Measurements from ENCODE around the gene KCNMB1. TPM values are rescaled to one million over a fixed set of nuclear protein-coding genes. Genes with fewer than 3 reads are reported as not detected.

The KCNMB1 gene
- total RNA-seq, 2 experiments from 2014 or later: 0.05 TPM; not detected in 1

- peaks cover 9% of the 10 kb centered on the region for H3K27me3 Mint-ChIP-seq (ENCODE audit: low read depth)
- intact Hi-C loops (cut with micrococcal nuclease): no loop called here
- CTCF ChIA-PET: interaction anchor here (1.0 to 1.8 kb wide), 3 partner anchors 14 to 130 kb away, joined by 3 to 7 read pairs (median 4); no protein-coding TSS in a partner anchor
- no peaks in the 10 kb centered on the region for H3K9me3 Mint-ChIP-seq
- H3K27ac Mint-ChIP-seq: no peak overlapping the region
- no peak for DNase-seq
- no peaks in the 10 kb centered on the region for H3K4me1 Mint-ChIP-seq (ENCODE audit: low read depth)
- no peak overlapping the region for H3K4me3 Mint-ChIP-seq
- no peaks in the 10 kb centered on the region for H3K36me3 Mint-ChIP-seq (ENCODE audit: low read depth)
Observed at GRCh38 chr5:170353011-170353761, 36.0 kb downstream of the KCNMB1 start.

DNA sequence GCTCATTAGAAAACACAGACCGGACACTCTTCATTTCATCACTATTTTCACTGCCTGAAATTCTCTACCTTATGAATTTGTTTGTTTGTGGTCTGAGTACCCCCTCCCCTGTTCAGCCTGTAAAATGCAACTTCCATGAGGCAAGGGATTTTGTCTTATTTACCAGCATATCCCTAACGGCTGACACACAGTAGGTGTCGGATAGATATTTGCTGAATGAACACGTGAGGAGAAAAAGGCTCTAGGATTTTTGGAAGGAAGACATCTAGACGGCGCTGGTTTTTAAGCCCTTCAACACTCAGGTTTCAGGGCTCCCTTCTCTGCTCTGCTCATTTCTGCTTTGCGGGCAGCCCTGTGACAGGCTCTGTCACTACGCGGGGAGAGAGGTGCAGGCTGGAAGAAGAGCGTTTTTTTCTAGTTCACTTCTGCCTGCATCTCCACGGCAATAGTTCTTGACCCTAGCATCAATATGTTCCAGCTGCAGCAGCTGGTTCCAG, 41.0 kb downstream of the KCNMB1 start:
- DNase-seq: no peak
- Mint-ChIP-seq H3K4me1 (ENCODE audit: low read depth) (no peaks in the 10 kb centered on the region), H3K27ac (no peak overlapping the region), H3K9me3 (no peaks in the 10 kb centered on the region), H3K36me3 (ENCODE audit: low read depth) (no peaks in the 10 kb centered on the region), H3K4me3 (no peak overlapping the region), H3K27me3 (ENCODE audit: low read depth) (peaks cover 7% of the 10 kb centered on the region)
- CTCF ChIA-PET: interaction anchor here (0.7 to 2.6 kb wide), 6 partner anchors 9 to 247 kb away, joined by 3 to 18 read pairs (median 4); no protein-coding TSS in a partner anchor
- intact Hi-C loops (cut with micrococcal nuclease): no loop called here

DNA sequence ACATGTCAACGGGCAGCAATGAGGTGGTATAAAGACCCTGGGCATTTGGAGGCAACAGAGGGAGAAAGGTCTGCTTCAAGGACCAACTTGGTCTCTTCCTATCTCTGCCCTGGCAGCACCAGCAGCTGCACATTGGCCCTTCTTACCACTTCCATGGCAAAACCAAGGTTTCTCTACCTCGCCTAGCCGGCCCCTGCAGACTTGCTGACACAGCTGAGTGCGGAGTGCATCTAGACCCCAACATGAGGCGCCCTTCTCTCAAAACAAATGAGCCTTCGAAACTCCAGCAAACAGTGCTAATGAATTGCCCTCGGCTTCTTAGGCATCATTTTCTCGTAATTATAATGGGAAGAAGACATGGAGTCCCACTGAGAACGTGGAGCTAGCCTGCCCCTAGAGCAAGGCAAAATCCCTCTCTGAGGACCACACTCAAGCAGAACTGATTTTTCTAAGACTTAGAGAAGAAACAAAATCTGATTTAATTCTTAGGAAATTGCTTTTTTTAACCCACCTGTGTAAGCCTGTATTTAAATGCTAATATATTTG, 42.1 kb downstream of the KCNMB1 start:
- Mint-ChIP-seq H3K36me3 (ENCODE audit: low read depth) (no peaks in the 10 kb centered on the region), H3K4me1 (ENCODE audit: low read depth) (no peaks in the 10 kb centered on the region), H3K27me3 (ENCODE audit: low read depth) (peaks cover 5% of the 10 kb centered on the region), H3K27ac (no peak overlapping the region), H3K9me3 (no peaks in the 10 kb centered on the region), H3K4me3 (no peak overlapping the region)
- DNase-seq: no peak
- CTCF ChIA-PET: interaction anchor here (0.7 to 3.2 kb wide), 6 partner anchors 8 to 126 kb away, joined by 4 to 18 read pairs (median 6); no protein-coding TSS in a partner anchor
- intact Hi-C loops (cut with micrococcal nuclease): no loop called here

DNA sequence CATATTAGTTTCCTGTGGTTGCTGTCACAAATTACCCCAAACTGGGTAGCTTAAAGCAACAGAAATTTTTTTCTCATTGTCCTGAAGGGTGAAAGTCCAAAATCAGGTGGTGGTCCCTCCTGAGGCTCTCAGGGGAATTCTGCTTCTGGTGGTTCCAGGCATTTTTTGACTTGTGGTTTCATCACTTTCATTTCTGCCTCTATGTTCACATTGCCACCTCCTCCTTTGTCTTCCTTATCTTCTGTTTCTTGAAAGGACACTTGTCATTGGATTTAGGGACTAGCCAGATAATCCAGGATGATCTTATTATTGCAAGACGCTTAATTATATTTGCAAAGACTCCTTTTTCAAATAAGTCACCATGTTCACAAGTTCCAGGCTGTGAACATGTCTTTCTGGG, 43.2 kb downstream of the KCNMB1 start:
- no peak overlapping the region for H3K4me3 Mint-ChIP-seq
- H3K27me3 Mint-ChIP-seq (ENCODE audit: low read depth): peaks cover 2% of the 10 kb centered on the region
- no peaks in the 10 kb centered on the region for H3K36me3 Mint-ChIP-seq (ENCODE audit: low read depth)
- no peak overlapping the region for H3K27ac Mint-ChIP-seq
- no peak for DNase-seq
- CTCF ChIA-PET: interaction anchor here (3.2 kb wide), 1 partner anchor 120 kb away, joined by 10 read pairs; no protein-coding TSS in a partner anchor
- intact Hi-C loops (cut with micrococcal nuclease): no loop called here
- no peaks in the 10 kb centered on the region for H3K9me3 Mint-ChIP-seq
- H3K4me1 Mint-ChIP-seq (ENCODE audit: low read depth): no peaks in the 10 kb centered on the region

DNA sequence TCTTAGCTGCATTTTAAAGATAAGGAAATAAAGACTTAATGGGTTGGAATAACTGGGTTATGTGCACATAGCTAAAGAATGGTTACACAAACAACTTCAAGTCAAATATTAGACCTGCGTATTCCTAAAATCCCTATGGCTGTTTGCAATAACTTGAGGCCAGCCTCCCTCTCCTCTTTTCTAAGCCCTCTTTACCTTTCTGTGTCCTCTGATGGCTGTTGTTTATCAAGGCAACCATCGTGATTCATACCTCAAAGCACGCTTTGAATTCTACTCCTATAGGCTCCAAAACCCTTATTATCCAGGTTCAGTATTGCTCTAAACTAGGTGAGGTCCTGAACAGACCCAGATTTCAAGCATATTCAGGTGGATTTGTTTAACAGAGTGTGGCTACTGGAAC, 46.0 kb downstream of the KCNMB1 start:
- peaks cover 9% of the 10 kb centered on the region for H3K4me1 Mint-ChIP-seq (ENCODE audit: low read depth)
- no peak overlapping the region for H3K27ac Mint-ChIP-seq
- H3K9me3 Mint-ChIP-seq: no peaks in the 10 kb centered on the region
- H3K36me3 Mint-ChIP-seq (ENCODE audit: low read depth): no peaks in the 10 kb centered on the region
- intact Hi-C loops (cut with micrococcal nuclease): no loop called here
- no peak for DNase-seq
- no peaks in the 10 kb centered on the region for H3K27me3 Mint-ChIP-seq (ENCODE audit: low read depth)
- CTCF ChIA-PET: interaction anchor here (0.6 to 10.0 kb wide), 4 partner anchors 47 to 115 kb away, joined by 3 to 209 read pairs (median 150); no protein-coding TSS in a partner anchor
- no peak overlapping the region for H3K4me3 Mint-ChIP-seq

GRCh38 chr5:170342153-170342725, 46.9 kb downstream of the KCNMB1 start:
- intact Hi-C loops (cut with micrococcal nuclease): no loop called here
- H3K4me3 Mint-ChIP-seq: no peak overlapping the region
- CTCF ChIA-PET: interaction anchor here (1.1 to 10.0 kb wide), 7 partner anchors 67 to 158 kb away, joined by 3 to 209 read pairs (median 43); no protein-coding TSS in a partner anchor
- DNase-seq: no peak
- no peaks in the 10 kb centered on the region for H3K27me3 Mint-ChIP-seq (ENCODE audit: low read depth)
- no peaks in the 10 kb centered on the region for H3K9me3 Mint-ChIP-seq
- H3K27ac Mint-ChIP-seq: no peak overlapping the region
- H3K36me3 Mint-ChIP-seq (ENCODE audit: low read depth): no peaks in the 10 kb centered on the region
- H3K4me1 Mint-ChIP-seq (ENCODE audit: low read depth): peaks cover 17% of the 10 kb centered on the region

GRCh38 chr5:170341545-170341944, 47.6 kb downstream of the KCNMB1 start:
- Mint-ChIP-seq H3K4me3 (no peak overlapping the region), H3K36me3 (ENCODE audit: low read depth) (no peaks in the 10 kb centered on the region), H3K27me3 (ENCODE audit: low read depth) (no peaks in the 10 kb centered on the region), H3K27ac (no peak overlapping the region), H3K4me1 (ENCODE audit: low read depth) (peaks cover 24% of the 10 kb centered on the region), H3K9me3 (no peaks in the 10 kb centered on the region)
- no peak for DNase-seq
- CTCF ChIA-PET: interaction anchor here (1.1 to 10.0 kb wide), 9 partner anchors 44 to 158 kb away, joined by 3 to 209 read pairs (median 43); partner anchors contain the start of gene LCP2
- intact Hi-C loops (cut with micrococcal nuclease): no loop called here

GRCh38 chr5:170339780-170340167, 49.4 kb downstream of the KCNMB1 start:
- intact Hi-C loops (cut with micrococcal nuclease): loop anchor here (1.0 to 10.0 kb wide), 7 partner anchors 71 to 1835 kb away; partner anchors contain the start of gene SPDL1
- Mint-ChIP-seq H3K4me3 (no peak overlapping the region), H3K27ac (no peak overlapping the region), H3K4me1 (ENCODE audit: low read depth) (peaks cover 40% of the 10 kb centered on the region), H3K27me3 (ENCODE audit: low read depth) (no peaks in the 10 kb centered on the region), H3K36me3 (ENCODE audit: low read depth) (no peaks in the 10 kb centered on the region), H3K9me3 (no peaks in the 10 kb centered on the region)
- CTCF ChIA-PET: interaction anchor here (0.8 to 10.0 kb wide), 25 partner anchors 8 to 121 kb away, joined by 3 to 209 read pairs (median 12); partner anchors contain the start of genes C5orf58, KCNMB1 and LCP2
- no peak for DNase-seq

DNA sequence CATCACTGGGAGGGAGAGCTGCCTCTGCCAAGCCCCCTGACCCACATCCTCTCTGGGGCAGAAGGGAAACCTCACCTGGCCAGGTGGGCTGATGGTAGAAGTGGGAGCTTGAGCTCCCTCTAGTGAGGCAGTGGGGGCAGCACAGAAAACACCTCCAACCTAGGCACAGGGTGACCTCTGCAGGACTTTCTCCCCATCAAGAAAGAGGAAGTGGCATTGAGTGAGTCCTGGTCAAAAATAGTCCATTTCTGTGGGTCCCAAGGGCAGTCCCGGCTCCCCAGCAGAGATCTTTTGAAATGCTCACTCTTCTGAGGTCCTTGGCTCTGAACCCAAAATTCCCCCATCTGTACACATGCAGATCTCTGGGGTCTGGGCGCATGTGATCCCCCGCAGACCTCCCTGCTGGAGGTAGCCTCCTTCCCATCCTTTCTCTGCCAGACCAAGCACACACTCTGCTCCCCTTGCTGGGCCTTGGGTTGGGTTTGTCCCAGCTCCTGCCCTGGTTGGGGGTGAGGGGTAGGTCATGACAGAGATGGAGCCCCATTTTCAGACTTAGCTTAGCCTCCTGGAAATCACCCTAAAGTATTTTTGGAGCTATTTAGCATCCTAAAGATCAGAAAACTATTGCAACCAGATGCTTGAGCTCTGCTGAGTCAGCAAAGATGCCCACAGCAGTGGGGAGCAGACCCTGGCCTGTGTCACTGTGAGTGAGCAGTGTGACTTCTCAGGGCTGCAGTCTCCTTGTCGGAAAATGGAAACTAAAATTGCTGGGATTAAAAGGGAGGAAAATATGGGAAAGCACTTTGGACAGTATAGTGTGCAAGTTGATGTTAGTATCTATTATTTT, 50.0 kb downstream of the KCNMB1 start:
- Mint-ChIP-seq H3K9me3 (no peaks in the 10 kb centered on the region), H3K4me1 (ENCODE audit: low read depth) (peaks cover 46% of the 10 kb centered on the region), H3K36me3 (ENCODE audit: low read depth) (no peaks in the 10 kb centered on the region), H3K27me3 (ENCODE audit: low read depth) (no peaks in the 10 kb centered on the region), H3K4me3 (no peak overlapping the region), H3K27ac (peak overlapping the region; percentile 66)
- CTCF ChIA-PET: interaction anchor here (0.7 to 10.0 kb wide), 33 partner anchors 8 to 275 kb away, joined by 3 to 209 read pairs (median 9); partner anchors contain the start of genes C5orf58, KCNMB1 and LCP2
- peak; percentile 86 for DNase-seq
- intact Hi-C loops (cut with micrococcal nuclease): loop anchor here (1.0 to 10.0 kb wide), 8 partner anchors 65 to 1836 kb away; partner anchors contain the start of gene SPDL1

DNA sequence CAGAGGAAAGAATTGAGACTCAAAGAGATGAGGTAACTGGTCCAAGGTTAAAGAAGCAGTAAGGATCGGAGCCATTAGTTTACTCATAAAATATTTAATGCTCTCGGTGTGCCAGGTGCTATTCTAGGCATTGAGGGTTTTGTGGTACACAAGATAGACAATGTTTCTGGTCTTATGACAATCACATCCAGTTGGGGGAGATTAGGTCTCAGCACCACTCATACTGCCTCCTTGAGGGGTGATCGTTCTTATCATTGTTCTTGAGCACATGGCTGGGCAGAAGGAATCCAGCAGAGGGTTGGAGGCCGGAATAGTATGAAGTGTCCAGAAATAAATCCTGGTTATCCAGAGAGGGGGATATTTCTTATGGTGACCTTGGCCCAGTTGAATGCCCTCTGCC, 50.9 kb downstream of the KCNMB1 start:
- H3K27ac Mint-ChIP-seq: peak overlapping the region; percentile 66
- CTCF ChIA-PET: interaction anchor here (0.6 to 10.0 kb wide), 28 partner anchors 10 to 119 kb away, joined by 3 to 209 read pairs (median 10); partner anchors contain the start of gene LCP2
- H3K9me3 Mint-ChIP-seq: no peaks in the 10 kb centered on the region
- DNase-seq: no peak
- no peaks in the 10 kb centered on the region for H3K36me3 Mint-ChIP-seq (ENCODE audit: low read depth)
- no peak overlapping the region for H3K4me3 Mint-ChIP-seq
- intact Hi-C loops (cut with micrococcal nuclease): loop anchor here (1.0 to 10.0 kb wide), 3 partner anchors 64 to 1837 kb away; partner anchors contain the start of gene SPDL1
- H3K27me3 Mint-ChIP-seq (ENCODE audit: low read depth): no peaks in the 10 kb centered on the region
- peaks cover 54% of the 10 kb centered on the region for H3K4me1 Mint-ChIP-seq (ENCODE audit: low read depth)

DNA sequence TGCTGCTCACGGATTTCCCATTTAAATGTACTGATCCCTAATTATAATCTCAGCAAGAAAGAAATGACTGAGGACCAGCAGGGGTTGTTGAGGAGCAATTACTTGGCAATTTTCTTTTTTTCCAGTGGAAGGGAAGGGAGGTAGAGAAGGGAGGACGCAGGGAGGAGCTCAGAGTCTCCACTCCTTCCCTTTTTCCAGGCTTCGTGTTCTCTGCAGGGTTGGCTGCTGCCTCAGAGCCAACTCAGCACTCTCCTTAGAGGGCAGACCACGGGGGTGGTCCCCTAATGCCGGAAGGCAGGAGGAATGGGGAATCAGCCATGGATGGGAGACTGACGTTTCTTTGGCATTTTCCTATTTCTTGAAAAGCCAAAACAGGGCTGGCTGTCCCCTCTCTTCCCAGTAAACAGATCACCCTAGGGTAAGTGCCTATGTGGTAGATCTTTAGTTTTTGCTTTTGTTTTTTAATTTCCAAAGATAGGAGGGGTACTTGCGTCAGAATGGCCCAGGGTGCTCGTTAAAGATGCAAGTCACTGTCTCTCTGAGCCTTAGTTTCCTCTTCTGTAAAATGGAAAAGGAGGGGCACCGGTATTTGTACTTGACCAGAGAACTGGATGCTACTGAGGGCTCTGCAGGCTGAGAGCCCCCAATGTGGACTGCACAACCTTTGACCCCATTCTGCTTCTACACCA, 52.0 kb downstream of the KCNMB1 start:
- CTCF ChIA-PET: interaction anchor here (0.5 to 10.0 kb wide), 11 partner anchors 23 to 118 kb away, joined by 3 to 209 read pairs (median 21); partner anchors contain the start of gene LCP2
- DNase-seq: no peak
- intact Hi-C loops (cut with micrococcal nuclease): loop anchor here (10.0 kb wide), 2 partner anchors 752 to 1838 kb away; partner anchors contain the start of gene SPDL1
- H3K9me3 Mint-ChIP-seq: no peaks in the 10 kb centered on the region
- H3K27ac Mint-ChIP-seq: peak overlapping the region; percentile 88
- no peaks in the 10 kb centered on the region for H3K36me3 Mint-ChIP-seq (ENCODE audit: low read depth)
- peaks cover 65% of the 10 kb centered on the region for H3K4me1 Mint-ChIP-seq (ENCODE audit: low read depth)
- H3K27me3 Mint-ChIP-seq (ENCODE audit: low read depth): no peaks in the 10 kb centered on the region
- H3K4me3 Mint-ChIP-seq: no peak overlapping the region
